ENCODE data around the gene RNU6-7.

DNA sequence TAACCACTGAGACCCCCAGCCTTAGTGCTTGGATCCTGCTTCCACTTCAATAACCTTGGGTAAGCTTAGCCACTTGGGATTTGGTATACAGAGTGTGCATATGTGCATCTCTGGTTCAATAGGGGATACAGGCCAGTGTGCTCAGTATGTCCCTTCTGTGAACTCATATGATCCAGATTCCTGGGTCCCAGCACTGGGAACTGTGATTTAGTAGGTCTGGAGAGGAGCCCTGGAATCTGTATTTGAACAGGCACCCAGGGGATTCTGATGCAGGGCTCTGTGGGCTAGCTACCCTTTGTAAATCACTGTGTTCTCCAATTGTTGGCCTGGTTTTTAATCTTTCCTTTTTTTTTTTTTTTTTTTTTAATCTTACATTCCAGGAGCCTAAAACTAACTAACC is 11.0 kb downstream of the RNU6-7 start:
- TF ChIP-seq GATA3 (IDR thresholded peaks at IDR 0.05; ENCODE audit: low read depth, low read length) (no peak), GATA2 (IDR thresholded peaks at IDR 0.05; ENCODE audit: low read depth, low read length) (no peak)
